ENCODE measurements around the gene CALHM4. TPM values are rescaled to one million over a fixed set of nuclear protein-coding genes. Genes with fewer than 3 reads are reported as not detected.

Gene CALHM4
- total and polyA plus RNA-seq, 11 donors = 0.10 to 0.67 TPM; not detected in 9

- no peak for TF ChIP-seq POLR2A (IDR thresholded peaks at IDR 0.05)
- TF ChIP-seq, protein P1, sequence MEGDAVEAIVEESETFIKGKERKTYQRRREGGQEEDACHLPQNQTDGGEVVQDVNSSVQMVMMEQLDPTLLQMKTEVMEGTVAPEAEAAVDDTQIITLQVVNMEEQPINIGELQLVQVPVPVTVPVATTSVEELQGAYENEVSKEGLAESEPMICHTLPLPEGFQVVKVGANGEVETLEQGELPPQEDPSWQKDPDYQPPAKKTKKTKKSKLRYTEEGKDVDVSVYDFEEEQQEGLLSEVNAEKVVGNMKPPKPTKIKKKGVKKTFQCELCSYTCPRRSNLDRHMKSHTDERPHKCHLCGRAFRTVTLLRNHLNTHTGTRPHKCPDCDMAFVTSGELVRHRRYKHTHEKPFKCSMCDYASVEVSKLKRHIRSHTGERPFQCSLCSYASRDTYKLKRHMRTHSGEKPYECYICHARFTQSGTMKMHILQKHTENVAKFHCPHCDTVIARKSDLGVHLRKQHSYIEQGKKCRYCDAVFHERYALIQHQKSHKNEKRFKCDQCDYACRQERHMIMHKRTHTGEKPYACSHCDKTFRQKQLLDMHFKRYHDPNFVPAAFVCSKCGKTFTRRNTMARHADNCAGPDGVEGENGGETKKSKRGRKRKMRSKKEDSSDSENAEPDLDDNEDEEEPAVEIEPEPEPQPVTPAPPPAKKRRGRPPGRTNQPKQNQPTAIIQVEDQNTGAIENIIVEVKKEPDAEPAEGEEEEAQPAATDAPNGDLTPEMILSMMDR (IDR thresholded peaks at IDR 0.05) = no peak
These were observed 38.4 kb upstream of the CALHM4 start for GRCh38 chr6:116515141-116515540.

DNA sequence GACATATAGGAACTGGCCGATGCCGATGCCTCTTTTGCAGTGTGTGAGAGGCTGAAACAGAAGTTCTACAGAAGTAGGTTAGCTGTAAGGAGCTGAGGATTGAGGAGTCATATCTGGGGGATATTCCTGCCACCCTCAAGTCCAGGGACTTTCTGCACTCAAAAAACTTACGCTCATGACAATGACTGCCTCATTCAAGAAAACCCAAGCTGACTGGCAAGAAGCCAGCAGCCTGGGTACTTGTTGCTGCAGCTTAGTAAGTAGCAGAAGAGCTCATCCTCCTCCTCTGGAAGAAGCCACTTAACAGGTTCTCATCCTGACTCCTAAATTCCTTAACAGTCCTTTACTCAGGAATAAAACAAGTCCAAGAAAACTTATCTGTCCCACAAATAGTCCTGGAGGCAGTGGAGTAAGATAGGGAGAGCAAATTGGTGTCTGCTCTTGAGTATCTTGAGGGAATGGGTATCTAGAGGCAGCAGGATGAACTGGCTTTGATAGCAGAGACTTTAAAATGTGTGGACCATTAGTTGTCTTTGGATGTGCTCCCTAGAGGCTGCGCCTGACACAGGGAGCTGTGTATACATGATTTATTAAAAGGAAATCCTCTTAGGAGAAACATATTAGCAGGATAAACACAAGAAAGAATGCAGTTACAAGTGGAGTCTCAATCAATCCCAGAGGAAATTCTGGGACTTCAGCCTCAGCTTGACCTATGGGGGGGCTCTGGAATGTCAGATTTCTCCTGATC, 34.8 kb upstream of the CALHM4 start:
- TF ChIP-seq, protein P1 (IDR thresholded peaks at IDR 0.05) = no peak
- no peak for TF ChIP-seq POLR2A (IDR thresholded peaks at IDR 0.05)
- H3K4me1 ChIP-seq = peaks cover 0 to 13% (median 7%) of the 10 kb centered on the region in 12 donors
- WGBS, 4 donors = 82 to 89% (median 87%) methylated on average over 4 of the region's 4 CpGs
- H3K27me3 ChIP-seq = no peaks in the 10 kb centered on the region
- peaks cover 0 to 27% (median 13%) of the 10 kb centered on the region in 9 donors for H3K36me3 ChIP-seq
- H3K9me3 ChIP-seq = no peaks in the 10 kb centered on the region
- DNase-seq = no peak
- no peak for ATAC-seq
- no peak overlapping the region for H3K27ac ChIP-seq
- H3K4me3 ChIP-seq = no peak overlapping the region
- intact Hi-C loops (cut with DNase I) = no loop called here

More at GRCh38 chr6:116515141-116515540, 38.4 kb upstream of the CALHM4 start:
- no peak for DNase-seq
- intact Hi-C loops (cut with DNase I) = no loop called here
- ATAC-seq = no peak
- H3K27ac ChIP-seq = no peak overlapping the region
- peaks cover 0 to 32% (median 11%) of the 10 kb centered on the region in 12 donors for H3K4me1 ChIP-seq
- no peak overlapping the region for H3K4me3 ChIP-seq
- no peaks in the 10 kb centered on the region for H3K27me3 ChIP-seq
- no peaks in the 10 kb centered on the region for H3K9me3 ChIP-seq
- peaks cover 0 to 27% (median 13%) of the 10 kb centered on the region in 9 donors for H3K36me3 ChIP-seq

- Histone ChIP-seq H3K9me3 (no peaks in the 10 kb centered on the region), H3K4me1 (peaks cover 0 to 18% (median 9%) of the 10 kb centered on the region in 12 donors), H3K27me3 (no peaks in the 10 kb centered on the region), H3K36me3 (peaks cover 0 to 1% (median 0%) of the 10 kb centered on the region in 9 donors), H3K4me3 (no peak overlapping the region), H3K27ac (no peak overlapping the region)
- WGBS, 4 donors = 88 to 93% (median 90%) methylated on average over 2 of the region's 2 CpGs
- TF ChIP-seq, protein P1 (IDR thresholded peaks at IDR 0.05) = no peak
- no peak for TF ChIP-seq POLR2A (IDR thresholded peaks at IDR 0.05)
- DNase-seq (no peak), ATAC-seq (no peak)
- intact Hi-C loops (cut with DNase I) = no loop called here
These were observed 30.7 kb upstream of the CALHM4 start for GRCh38 chr6:116522896-116523295.

GRCh38 chr6:116524236-116524635, 29.3 kb upstream of the CALHM4 start:
- peaks cover 0 to 27% (median 13%) of the 10 kb centered on the region in 12 donors for H3K4me1 ChIP-seq
- 76 to 93% (median 91%) methylated on average over 2 of the region's 2 CpGs for WGBS, 4 donors

More at GRCh38 chr6:116524236-116524635, 29.3 kb upstream of the CALHM4 start:
- DNase-seq = no peak
- Histone ChIP-seq H3K36me3 (no peaks in the 10 kb centered on the region), H3K27me3 (no peaks in the 10 kb centered on the region), H3K4me3 (no peak overlapping the region), H3K27ac (no peak overlapping the region), H3K9me3 (no peaks in the 10 kb centered on the region)
- intact Hi-C loops (cut with DNase I) = no loop called here
- ATAC-seq = no peak
- TF ChIP-seq, protein P1 (IDR thresholded peaks at IDR 0.05) = no peak
- no peak for TF ChIP-seq POLR2A (IDR thresholded peaks at IDR 0.05)
